Adrenal gland (tissue), 5 donors: ENCODE data around the gene MUC2.

Experiments
- CTCF ChIP-seq, 6 experiments: fragments of 450-650 bp in 4 of 6; fragments of 200-600 bp in 2 of 6; sonication (generic) in 1 of 6; IDR thresholded peaks; 1 replicate in 5 of 6; 2 replicates in 1 of 6; pipeline versions ENCODE4 v1.5.1 to v1.8.0; 2016 to 2021; ENCODE audit warnings: antibody characterized with exemption in 6 of 6, mild to moderate bottlenecking in 2 of 6, moderate library complexity in 1 of 6
- POLR2A ChIP-seq, 2 donors: fragments of 450-650 bp; IDR thresholded peaks; one replicate each; pipeline ENCODE4 v1.6.1; 2017; ENCODE audit warnings: antibody characterized with exemption in 2 of 2, mild to moderate bottlenecking in 2 of 2, moderate library complexity in 1 of 2
- donor health status: DM: no; HTN: no; CAD: no.

- TF ChIP-seq CTCF (IDR thresholded peaks at IDR 0.05) = no peak
- no peak for TF ChIP-seq POLR2A (IDR thresholded peaks at IDR 0.05)
Measured at GRCh38 chr11:1107316-1108245, 32.9 kb downstream of the MUC2 start.
